SU-DHL-6 (cell line): Measurements from ENCODE around the gene GABBR2.

Experiments used
- H2AFZ ChIP-seq: fragments of 200-600 bp; sonication (generic); 2 replicates; pipeline ENCODE4 v1.6.1; 2014; ENCODE audit warnings: low read depth, mild to moderate bottlenecking, moderate library complexity, mixed read lengths, antibody characterized with exemption, low read length; ENCODE audit not compliant: severe bottlenecking
- H3F3A ChIP-seq: fragments of 200-600 bp; shearing (Covaris generic); 2 replicates; pipeline ENCODE4 v1.6.0; 2016; ENCODE audit warnings: antibody characterized with exemption, mild to moderate bottlenecking; ENCODE audit not compliant: insufficient read depth
- H3K27ac ChIP-seq: fragments of 200-600 bp; sonication (generic); 2 replicates; pipeline ENCODE4 v1.5.1; 2016; ENCODE audit warnings: low read depth, mild to moderate bottlenecking, low read length, moderate library complexity, mixed read lengths
- H3K27me3 ChIP-seq: fragments of 200-600 bp; sonication (generic), shearing (Covaris generic); 2 replicates; pipeline ENCODE4 v1.6.0; 2014; ENCODE audit warnings: mild to moderate bottlenecking, low read length
- H3K36me3 ChIP-seq: fragments of 200-600 bp; sonication (generic); 2 replicates; pipeline ENCODE4 v1.6.1; 2014; ENCODE audit warnings: mild to moderate bottlenecking, low read length, mixed read lengths
- H3K4me2 ChIP-seq: fragments of 300-600, 200-600 bp; shearing (Covaris generic), sonication (generic); 2 replicates; pipeline ENCODE4 v1.6.0; 2014; ENCODE audit warnings: low read length, low read depth, mild to moderate bottlenecking; ENCODE audit not compliant: poor library complexity, severe bottlenecking
- H3K4me3 ChIP-seq: fragments of 200-600 bp; sonication (generic); 2 replicates; pipeline ENCODE4 v1.5.1; 2014; ENCODE audit warnings: antibody characterized with exemption, low read length, mild to moderate bottlenecking, mixed read lengths; ENCODE audit not compliant: insufficient read depth, poor library complexity, severe bottlenecking
- H3K79me2 ChIP-seq: fragments of 200-600 bp; sonication (generic); 2 replicates; pipeline ENCODE4 v1.6.1; 2014; ENCODE audit warnings: mild to moderate bottlenecking, low read length, moderate library complexity; ENCODE audit not compliant: insufficient read depth
- H3K9ac ChIP-seq: fragments of 200-600 bp; sonication (generic); 2 replicates; pipeline ENCODE4 v1.7.0; 2014; ENCODE audit warnings: mild to moderate bottlenecking, low read length
- H3K9me2 ChIP-seq: fragments of 200-600 bp; sonication (generic); replicated peaks from 2 replicates; pipeline ENCODE4 v1.6.1; 2014; ENCODE audit warnings: low read length; ENCODE audit not compliant: insufficient read depth
- H3K9me3 ChIP-seq: fragments of 200-600 bp; sonication (generic); 2 replicates; pipeline ENCODE4 v1.6.1; 2014; ENCODE audit warnings: low read length, mixed read lengths; ENCODE audit not compliant: insufficient read depth
- H4K20me1 ChIP-seq: fragments of 200-600 bp; sonication (generic); 2 replicates; pipeline ENCODE4 v1.6.1; 2014; ENCODE audit warnings: low read depth, mild to moderate bottlenecking, antibody characterized with exemption, low read length, moderate library complexity, mixed read lengths
- EZH2phosphoT487 ChIP-seq: fragments of 200-600 bp; sonication (generic), shearing (Covaris generic); conservative IDR thresholded peaks from 2 replicates; pipeline ENCODE4 v1.6.1; 2018; ENCODE audit warnings: mild to moderate bottlenecking, antibody characterized with exemption, low read length, moderate library complexity, mixed read lengths
- TF ChIP-seq, protein P1 (sequence below): fragments of 200-600 bp; sonication (generic); IDR thresholded peaks from one replicate; pipeline ENCODE4 v1.5.1; 2017; ENCODE audit warnings: antibody characterized with exemption, mild to moderate bottlenecking, low read length, moderate library complexity; ENCODE audit not compliant: insufficient read depth, poor library complexity, severe bottlenecking

The GABBR2 gene

DNA sequence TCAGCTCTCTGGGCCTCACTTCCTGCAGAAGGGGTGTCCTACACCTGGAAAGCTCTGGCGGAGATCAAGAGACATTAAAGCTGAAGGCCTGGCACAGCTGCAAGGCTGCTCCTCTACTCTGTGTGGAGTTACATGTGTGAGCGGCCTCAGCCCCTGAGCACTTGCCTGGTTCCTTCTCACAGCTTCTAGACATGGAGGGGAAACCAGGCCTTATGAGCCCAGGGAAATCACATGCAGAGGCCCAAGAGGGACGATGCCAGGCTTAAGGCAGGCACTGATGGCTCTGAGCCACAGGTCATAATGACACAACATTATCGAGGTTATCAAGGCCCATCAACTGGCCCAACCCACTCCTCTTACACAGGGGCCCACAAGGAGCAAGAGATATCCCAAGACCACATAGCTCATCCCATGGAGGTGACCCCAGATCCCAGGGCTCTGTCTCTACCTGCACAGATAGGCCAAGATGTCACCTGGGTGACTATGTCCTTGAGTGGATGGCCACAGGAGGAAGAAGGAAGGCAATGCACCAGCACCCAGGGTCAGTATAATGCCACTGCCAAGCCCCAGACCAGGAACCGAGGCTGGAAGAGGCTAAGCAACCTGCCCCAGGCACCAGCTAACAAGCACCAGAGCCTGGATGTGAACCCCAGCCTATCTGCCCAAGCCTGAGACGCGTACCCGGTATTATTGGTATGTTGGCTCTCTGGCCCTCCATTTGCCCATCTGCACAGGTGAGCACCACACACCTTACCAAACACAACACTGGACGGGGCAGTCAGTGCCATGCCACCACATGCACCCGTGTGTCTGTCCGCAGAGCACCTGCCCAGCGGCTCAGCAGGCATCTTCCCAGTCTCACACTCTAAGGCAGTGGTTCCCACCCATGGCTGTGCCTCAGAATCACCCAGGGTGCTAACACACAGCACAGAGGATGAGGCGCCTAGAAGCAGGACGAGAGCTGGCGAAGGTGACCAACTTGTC lies 143.3 kb downstream of the GABBR2 start:
- no peak overlapping the region for H3K27ac ChIP-seq
- H4K20me1 ChIP-seq, result no peaks in the 10 kb centered on the region; the same call in 1 of the 2 replicates
- no peak overlapping the region for H3K9ac ChIP-seq
- no peak overlapping the region for H3K4me2 ChIP-seq
- H3K9me2 ChIP-seq, result no peaks in the 10 kb centered on the region
- no peaks in the 10 kb centered on the region for H3K36me3 ChIP-seq
- no peak for TF ChIP-seq EZH2phosphoT487
- TF ChIP-seq, protein P1, sequence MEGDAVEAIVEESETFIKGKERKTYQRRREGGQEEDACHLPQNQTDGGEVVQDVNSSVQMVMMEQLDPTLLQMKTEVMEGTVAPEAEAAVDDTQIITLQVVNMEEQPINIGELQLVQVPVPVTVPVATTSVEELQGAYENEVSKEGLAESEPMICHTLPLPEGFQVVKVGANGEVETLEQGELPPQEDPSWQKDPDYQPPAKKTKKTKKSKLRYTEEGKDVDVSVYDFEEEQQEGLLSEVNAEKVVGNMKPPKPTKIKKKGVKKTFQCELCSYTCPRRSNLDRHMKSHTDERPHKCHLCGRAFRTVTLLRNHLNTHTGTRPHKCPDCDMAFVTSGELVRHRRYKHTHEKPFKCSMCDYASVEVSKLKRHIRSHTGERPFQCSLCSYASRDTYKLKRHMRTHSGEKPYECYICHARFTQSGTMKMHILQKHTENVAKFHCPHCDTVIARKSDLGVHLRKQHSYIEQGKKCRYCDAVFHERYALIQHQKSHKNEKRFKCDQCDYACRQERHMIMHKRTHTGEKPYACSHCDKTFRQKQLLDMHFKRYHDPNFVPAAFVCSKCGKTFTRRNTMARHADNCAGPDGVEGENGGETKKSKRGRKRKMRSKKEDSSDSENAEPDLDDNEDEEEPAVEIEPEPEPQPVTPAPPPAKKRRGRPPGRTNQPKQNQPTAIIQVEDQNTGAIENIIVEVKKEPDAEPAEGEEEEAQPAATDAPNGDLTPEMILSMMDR, result no peak
- no peaks in the 10 kb centered on the region for H3K27me3 ChIP-seq
- H3K79me2 ChIP-seq, result no peaks in the 10 kb centered on the region
- no peaks in the 10 kb centered on the region for H3F3A ChIP-seq
- H3K4me3 ChIP-seq, result no peak overlapping the region
- no peak overlapping the region for H2AFZ ChIP-seq
- no peaks in the 10 kb centered on the region for H3K9me3 ChIP-seq

DNA sequence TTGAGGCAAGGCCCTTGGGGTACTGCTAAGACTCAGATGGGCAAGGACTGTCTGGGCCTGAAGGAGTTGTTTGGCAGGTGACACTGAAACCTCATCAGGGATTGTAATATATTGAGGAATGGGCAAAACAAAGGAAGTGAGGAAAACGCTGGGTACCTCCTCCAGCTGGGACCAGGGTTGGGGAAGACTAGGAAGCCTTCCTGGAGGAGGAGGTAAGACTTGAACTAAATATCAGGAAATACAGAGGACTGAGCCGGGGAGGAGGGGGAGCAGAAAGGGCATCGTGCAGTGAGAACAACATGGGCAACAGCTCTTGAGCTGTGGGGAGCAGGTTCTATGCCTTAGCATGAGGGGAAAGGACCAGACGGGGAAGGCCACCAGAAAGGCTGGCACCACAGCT lies 144.0 kb downstream of the GABBR2 start:
- Histone ChIP-seq H3K36me3 (no peaks in the 10 kb centered on the region), H3F3A (no peaks in the 10 kb centered on the region), H3K9me3 (no peaks in the 10 kb centered on the region), H3K4me3 (no peak overlapping the region), H2AFZ (no peak overlapping the region), H3K79me2 (no peaks in the 10 kb centered on the region), H4K20me1 (no peaks in the 10 kb centered on the region; the same call in 1 of the 2 replicates), H3K4me2 (no peak overlapping the region), H3K27ac (no peak overlapping the region), H3K27me3 (no peaks in the 10 kb centered on the region), H3K9me2 (no peaks in the 10 kb centered on the region), H3K9ac (no peak overlapping the region)
- TF ChIP-seq EZH2phosphoT487, result no peak
- TF ChIP-seq, protein P1, result no peak

DNA sequence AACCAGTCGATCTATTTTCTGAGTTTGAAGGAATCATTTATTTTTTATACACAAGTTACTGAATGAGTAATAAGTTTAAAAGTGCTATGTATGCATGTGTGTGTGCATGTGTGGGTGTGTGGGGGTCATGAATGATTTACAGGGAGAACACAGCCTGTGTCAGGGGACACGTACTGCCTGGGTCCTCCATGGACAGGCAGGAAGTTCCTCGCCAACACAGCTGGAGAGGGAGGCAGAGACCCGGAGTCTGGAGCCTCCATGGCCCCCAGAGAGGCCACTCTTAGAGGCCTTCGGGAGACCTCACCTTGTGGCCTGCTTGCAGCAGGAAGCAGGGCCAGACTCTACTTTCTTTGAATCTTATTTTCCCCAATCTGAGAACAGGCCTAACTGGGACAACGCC lies 144.7 kb downstream of the GABBR2 start:
- TF ChIP-seq, protein P1, result no peak
- TF ChIP-seq EZH2phosphoT487, result no peak
- no peaks in the 10 kb centered on the region for H3K36me3 ChIP-seq
- no peaks in the 10 kb centered on the region for H3K27me3 ChIP-seq

More for the DNA sequence above, 144.7 kb downstream of the GABBR2 start:
- Histone ChIP-seq H4K20me1 (no peaks in the 10 kb centered on the region; the same call in 1 of the 2 replicates), H3K79me2 (no peaks in the 10 kb centered on the region), H3K4me3 (no peak overlapping the region), H3K27ac (no peak overlapping the region), H3K9me3 (no peaks in the 10 kb centered on the region), H3F3A (no peaks in the 10 kb centered on the region), H3K4me2 (no peak overlapping the region), H2AFZ (no peak overlapping the region), H3K9me2 (no peaks in the 10 kb centered on the region), H3K9ac (no peak overlapping the region)
